Thymus (tissue), 11 donors: ENCODE measurements around the gene TNIP2. TPM values are rescaled to one million over a fixed set of nuclear protein-coding genes. Genes with fewer than 3 reads are reported as not detected.
A peak's percentile ranks its signal among the peaks of the same experiment; 100 is the strongest.
"Not testable (repeated sequence)": the region's sequence is repeated elsewhere in the genome, so short reads cannot be mapped to it uniquely, and the experiment has no call there.

Experiments
- DNase-seq, 9 donors: peaks; one replicate each; pipeline ENCODE4 v3.0.0-alpha.2; 2013; ENCODE audit warnings: low spot score in 9 of 9, low read depth in 6 of 9, missing footprints in 1 of 9
- H3K27ac ChIP-seq, 2 donors: one replicate each; pipeline ENCODE4 v1.5.1; 2013; ENCODE audit warnings: control low read depth in 1 of 2, low read depth in 1 of 2, low read length in 1 of 2, mild to moderate bottlenecking in 1 of 2, moderate library complexity in 1 of 2
- H3K27me3 ChIP-seq, 2 donors: one replicate each; pipeline ENCODE4 v1.5.1; 2013; ENCODE audit warnings: low read length in 1 of 2; ENCODE audit not compliant: control insufficient read depth in 2 of 2, insufficient read depth in 1 of 2
- H3K36me3 ChIP-seq, 2 donors: one replicate each; pipeline ENCODE4 v1.5.1; 2013; ENCODE audit warnings: low read length in 1 of 2, mild to moderate bottlenecking in 1 of 2, moderate library complexity in 1 of 2; ENCODE audit not compliant: control insufficient read depth in 2 of 2, insufficient read depth in 2 of 2
- H3K4me1 ChIP-seq, 2 donors: one replicate each; pipeline ENCODE4 v1.5.1; 2013; ENCODE audit warnings: low read length in 2 of 2; ENCODE audit not compliant: control insufficient read depth in 2 of 2, insufficient read depth in 2 of 2
- H3K4me3 ChIP-seq, 2 donors: one replicate each; pipeline ENCODE4 v1.5.1; 2013; ENCODE audit warnings: low read length in 2 of 2, control low read depth in 1 of 2, mild to moderate bottlenecking in 1 of 2
- H3K9me3 ChIP-seq, 2 donors: one replicate each; pipeline ENCODE4 v1.5.1; 2013; ENCODE audit warnings: low read length in 1 of 2, mild to moderate bottlenecking in 1 of 2; ENCODE audit not compliant: control insufficient read depth in 2 of 2, insufficient read depth in 1 of 2
- WGBS: extraction: QIAGEN DNeasy Blood & Tissue Kit; methylation state at CpG from one replicate; pipeline ENCODE4 v1.1.7; 2013; 5-methylcytosine and 5-hydroxymethylcytosine counted together
- polyA plus RNA-seq: library from polyadenylated mRNA; stranded (reverse); fragments of 200-250 nt; gene quantifications from one replicate; pipeline ENCODE4 v1.2.3, GENCODE V29; 2013
- total RNA-seq: library from RNA; stranded (reverse); fragments of 120-200 nt; gene quantifications from one replicate; pipeline ENCODE4 v1.2.4, GENCODE V29; 2013
- donor health status: healthy.

The TNIP2 gene
- total and polyA plus RNA-seq, 2 donors: 19.7 to 41.8 TPM

- DNase-seq, H3K4me3 ChIP-seq: not testable (repeated sequence)
- 98% methylated on average over 42 of the region's 42 CpGs for WGBS
Measured at GRCh38 chr4:2762486-2763370, 6.6 kb upstream of the TNIP2 start.

GRCh38 chr4:2762048-2762447 lies 5.9 kb upstream of the TNIP2 start:
- 79% methylated on average over 5 of the region's 5 CpGs for WGBS

More at GRCh38 chr4:2762486-2763370, 6.6 kb upstream of the TNIP2 start:
- H3K9me3 ChIP-seq, H3K27ac ChIP-seq, H3K36me3 ChIP-seq, H3K4me1 ChIP-seq: not testable (repeated sequence)
- peaks cover 0 to 12% of the 10 kb centered on the region in 2 donors for H3K27me3 ChIP-seq

GRCh38 chr4:2761035-2761923 lies 5.1 kb upstream of the TNIP2 start:
- Histone ChIP-seq H3K4me1 (peaks cover 8 to 9% of the 10 kb centered on the region in 2 donors), H3K36me3 (no peaks in the 10 kb centered on the region), H3K4me3 (no peak overlapping the region), H3K27me3 (peaks cover 4 to 15% of the 10 kb centered on the region in 2 donors), H3K27ac (no peak overlapping the region), H3K9me3 (no peaks in the 10 kb centered on the region)
- no peak for DNase-seq
- 81% methylated on average over 14 of the region's 14 CpGs for WGBS

More at GRCh38 chr4:2762048-2762447, 5.9 kb upstream of the TNIP2 start:
- no peak for DNase-seq
- Histone ChIP-seq H3K36me3 (no peaks in the 10 kb centered on the region), H3K27me3 (peaks cover 2 to 15% of the 10 kb centered on the region in 2 donors), H3K9me3 (no peaks in the 10 kb centered on the region), H3K4me3 (no peak overlapping the region), H3K27ac (no peak overlapping the region), H3K4me1 (peaks cover 4 to 6% of the 10 kb centered on the region in 2 donors)

- Histone ChIP-seq H3K9me3 (no peaks in the 10 kb centered on the region), H3K27ac (no peak overlapping the region), H3K4me3 (no peak overlapping the region), H3K36me3 (peaks cover 0 to 6% of the 10 kb centered on the region in 2 donors), H3K4me1 (peaks cover 8 to 13% of the 10 kb centered on the region in 2 donors), H3K27me3 (peaks cover 2 to 4% of the 10 kb centered on the region in 2 donors)
- WGBS: 97% methylated on average over 3 of the region's 3 CpGs
- DNase-seq: no peak
Measured at GRCh38 chr4:2757426-2757825, 1.3 kb upstream of the TNIP2 start.

GRCh38 chr4:2756691-2757350 lies 685 bp upstream of the TNIP2 start:
- WGBS: 75% methylated on average over 25 of the region's 25 CpGs
- peak overlapping the region; percentile 39 to 98 for H3K4me3 ChIP-seq
- H3K36me3 ChIP-seq: peaks cover 0 to 6% of the 10 kb centered on the region in 2 donors
- DNase-seq: peak in 1 of 9 donors; percentile 28
- peaks cover 2 to 4% of the 10 kb centered on the region in 2 donors for H3K27me3 ChIP-seq
- H3K9me3 ChIP-seq: no peaks in the 10 kb centered on the region
- peaks cover 8 to 13% of the 10 kb centered on the region in 2 donors for H3K4me1 ChIP-seq
- H3K27ac ChIP-seq: peak overlapping the region in 1 of 2 donors; percentile 74

- H3K27me3 ChIP-seq: peaks cover 2 to 4% of the 10 kb centered on the region in 2 donors
- peak overlapping the region in 1 of 2 donors; percentile 82 for H3K27ac ChIP-seq
- H3K36me3 ChIP-seq: peaks cover 0 to 6% of the 10 kb centered on the region in 2 donors
- no peaks in the 10 kb centered on the region for H3K9me3 ChIP-seq
- 72% methylated on average over 23 of the region's 23 CpGs for WGBS
- H3K4me1 ChIP-seq: peaks cover 8 to 13% of the 10 kb centered on the region in 2 donors
- no peak for DNase-seq
- peak overlapping the region; percentile 60 to 98 for H3K4me3 ChIP-seq
Measured at GRCh38 chr4:2754848-2755819, 1.0 kb downstream of the TNIP2 start.

- WGBS: 96% methylated on average over 4 of the region's 4 CpGs
- no peak overlapping the region for H3K27ac ChIP-seq
- H3K4me1 ChIP-seq: peaks cover 8 to 13% of the 10 kb centered on the region in 2 donors
- peaks cover 0 to 6% of the 10 kb centered on the region in 2 donors for H3K36me3 ChIP-seq
- no peaks in the 10 kb centered on the region for H3K9me3 ChIP-seq
- H3K4me3 ChIP-seq: no peak overlapping the region
- peaks cover 2 to 4% of the 10 kb centered on the region in 2 donors for H3K27me3 ChIP-seq
- DNase-seq: no peak
Measured at GRCh38 chr4:2753436-2753835, 2.7 kb downstream of the TNIP2 start.
